K562 (cell line): ENCODE measurements around the gene SP6. TPM values are rescaled to one million over a fixed set of nuclear protein-coding genes. Genes with fewer than 3 reads are reported as not detected.

Source experiments
- CTBP1 ChIP-seq: fragments of 450-650 bp; IDR thresholded peaks from 2 replicates; pipeline ENCODE4 v1.6.1; 2016; ENCODE audit warnings: borderline replicate concordance
- HDAC2 ChIP-seq: fragments of 450-650 bp; IDR thresholded peaks from 2 replicates; pipeline ENCODE4 v1.6.1; 2016; ENCODE audit warnings: mild to moderate bottlenecking
- HSF4 ChIP-seq: fragments of 250-450 bp; sonication (Bioruptor Pico); IDR thresholded peaks from 2 replicates; pipeline ENCODE4 v2.1.2; 2022; ENCODE audit warnings: mild to moderate bottlenecking, moderate library complexity, borderline replicate concordance
- LARP7 ChIP-seq: fragments of 450-650 bp; IDR thresholded peaks from 2 replicates; pipeline ENCODE4 v1.6.1; 2016
- MAFF ChIP-seq: IDR thresholded peaks from 2 replicates; pipeline ENCODE4 v1.6.1; 2012; ENCODE audit warnings: low read length, improper control_type of control experiment
- PATZ1 ChIP-seq: fragments of 250-450 bp; sonication (Bioruptor Pico); IDR thresholded peaks from 2 replicates; pipeline ENCODE4 v1.5.0; 2020; ENCODE audit warnings: mild to moderate bottlenecking, borderline replicate concordance
- POLR2H ChIP-seq: IDR thresholded peaks from 2 replicates; pipeline ENCODE4 v1.6.1; 2016; ENCODE audit warnings: missing genetic modification characterization, low read depth, mild to moderate bottlenecking, control low read depth, missing compliant biosample characterization, moderate library complexity
- RHOXF2B ChIP-seq: fragments of 250-450 bp; sonication (Bioruptor Pico); conservative IDR thresholded peaks from 2 replicates; pipeline ENCODE4 v1.5.1; 2021
- ZNF318 ChIP-seq, 2 experiments: fragments of 450-650 bp; IDR thresholded peaks; 2 replicates each; pipeline ENCODE4 v1.6.1; 2016; ENCODE audit warnings: mild to moderate bottlenecking in 2 of 2, borderline replicate concordance in 1 of 2, low read depth in 1 of 2, moderate library complexity in 1 of 2
- polyA plus RNA-seq, 8 experiments: library from polyadenylated mRNA; depleted of rRNA in 4 of 8; stranded (reverse) in 5 of 8; unstranded in 3 of 8; fragments of >200 nt; fragmentation: Nextera tagmentation in 2 of 8; fragmentation: Illumina TruSeq in 1 of 8; extraction: Ambion mirVana in 2 of 8; extraction: Trizol in 1 of 8; gene quantifications; 2 replicates each; pipeline versions ENCODE4 v1.2.1 to v1.2.3, GENCODE V29; 2011 to 2014; ENCODE audit warnings: inconsistent platforms in 1 of 8, missing spikeins in 1 of 8
- total RNA-seq, 7 experiments: library from RNA; depleted of rRNA in 6 of 7; stranded (reverse); fragments of >200 nt in 6 of 7; fragmentation: Illumina TruSeq in 2 of 7; extraction: Trizol in 2 of 7; gene quantifications; 2 replicates each; pipeline versions ENCODE4 v1.2.1 to v1.2.3, GENCODE V29; 2011 to 2021; ENCODE audit warnings: low replicate concordance in 1 of 7
- TF ChIP-seq, protein P1 (sequence below): fragments of 450-650 bp; formaldehyde crosslinking; IDR thresholded peaks from 2 replicates; pipeline ENCODE4 v1.4.0; 2022; ENCODE audit warnings: missing genetic modification characterization

The SP6 gene
- total and polyA plus RNA-seq, 9 of the 15 experiments (the other 6 are each of a cell fraction or from before 2014, with no cell fraction given) = 0.11 to 7.9 (median 2.2) TPM

- no peak for TF ChIP-seq ZNF318 (IDR thresholded peaks at IDR 0.05; ENCODE audit: borderline replicate concordance in 1 of 2, low read depth in 1 of 2)
- TF ChIP-seq, protein P1, sequence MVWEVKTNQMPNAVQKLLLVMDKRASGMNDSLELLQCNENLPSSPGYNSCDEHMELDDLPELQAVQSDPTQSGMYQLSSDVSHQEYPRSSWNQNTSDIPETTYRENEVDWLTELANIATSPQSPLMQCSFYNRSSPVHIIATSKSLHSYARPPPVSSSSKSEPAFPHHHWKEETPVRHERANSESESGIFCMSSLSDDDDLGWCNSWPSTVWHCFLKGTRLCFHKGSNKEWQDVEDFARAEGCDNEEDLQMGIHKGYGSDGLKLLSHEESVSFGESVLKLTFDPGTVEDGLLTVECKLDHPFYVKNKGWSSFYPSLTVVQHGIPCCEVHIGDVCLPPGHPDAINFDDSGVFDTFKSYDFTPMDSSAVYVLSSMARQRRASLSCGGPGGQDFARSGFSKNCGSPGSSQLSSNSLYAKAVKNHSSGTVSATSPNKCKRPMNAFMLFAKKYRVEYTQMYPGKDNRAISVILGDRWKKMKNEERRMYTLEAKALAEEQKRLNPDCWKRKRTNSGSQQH (CRISPR knock-in tag) = no peak
- TF ChIP-seq HSF4 (CRISPR knock-in tag) = no peak
- TF ChIP-seq RHOXF2B (CRISPR knock-in tag) = no peak
- TF ChIP-seq HDAC2 = 0 out of 2 replicates have a peak, but pooled peaks have one; percentile 17
- no peak for TF ChIP-seq MAFF
- TF ChIP-seq POLR2H (tag) = no peak
- TF ChIP-seq CTBP1 = peak; percentile 65; the same call in 1 of the 2 replicates
- no peak for TF ChIP-seq LARP7
- no peak for TF ChIP-seq PATZ1 (CRISPR knock-in tag)
Measured at GRCh38 chr17:47840742-47841487, 10.0 kb downstream of the SP6 start, which contains the start of gene SCRN2 (continued).
